Activated CD4-positive, alpha-beta T cell treated with anti-CD3 and anti-CD28 coated beads, Interleukin-2, Interleukin-6, amounts not matched to agents 100 ng/mL and 50 ng/mL, durations not matched to agents 16 hours and 8 hours (primary cell): ENCODE data around the gene IFT52.

Experiments
- DNase-seq: peaks from one replicate; pipeline ENCODE4 v3.0.0-alpha.2; 2020

IFT52 gene

GRCh38 chr20:43695571-43695970 lies 104.8 kb downstream of the IFT52 start:
- DNase-seq, result no peak
